ENCODE measurements around the gene NPHP4.

GRCh38 chr1:6037338-6037762 is 45.1 kb upstream of the NPHP4 start:
- no peak for TF ChIP-seq CTCF (IDR thresholded peaks at IDR 0.05 in 4 of 5, conservative IDR thresholded peaks at IDR 0.05 in 1 of 5)
- TF ChIP-seq POLR2A (IDR thresholded peaks at IDR 0.05), result no peak
